HL-60 (cell line): ENCODE results near the gene SCPEP1.

ENCODE experiments used
- DNase-seq, 2 experiments: peaks; one replicate each; pipeline ENCODE4 v3.0.0-alpha.2; 2010 to 2020; ENCODE audit warnings: low read depth in 1 of 2, low spot score in 1 of 2
- H3K27ac ChIP-seq: fragments of 250-450 bp; sonication (Bioruptor Pico); replicated peaks from 2 replicates; pipeline ENCODE4 v1.5.1; 2020; ENCODE audit warnings: mild to moderate bottlenecking, moderate library complexity
- H3K27me3 ChIP-seq: fragments of 250-450 bp; sonication (Bioruptor Pico); 2 replicates; pipeline ENCODE4 v1.5.1; 2021; ENCODE audit warnings: mild to moderate bottlenecking, moderate library complexity; ENCODE audit not compliant: insufficient read depth, poor library complexity, severe bottlenecking
- H3K4me3 ChIP-seq: replicated peaks from 2 replicates; pipeline ENCODE4 v1.5.1; 2011; ENCODE audit warnings: mild to moderate bottlenecking, control low read depth, low read length; ENCODE audit not compliant: insufficient read depth
- CTCF ChIP-seq: IDR thresholded peaks from one replicate; pipeline ENCODE4 v1.5.1; 2011; ENCODE audit warnings: low read length, control low read depth, inconsistent platforms; ENCODE audit not compliant: insufficient read depth
- GABPA ChIP-seq: IDR thresholded peaks from 2 replicates; pipeline ENCODE4 v1.6.1; 2012; ENCODE audit warnings: low read depth
- POLR2AphosphoS5 ChIP-seq: IDR thresholded peaks from 2 replicates; pipeline ENCODE4 v1.6.1; 2012; ENCODE audit warnings: low read depth
- REST ChIP-seq: IDR thresholded peaks from 2 replicates; pipeline ENCODE4 v1.6.1; 2012; ENCODE audit warnings: low read depth; ENCODE audit not compliant: insufficient replicate concordance
- SPI1 ChIP-seq: IDR thresholded peaks from 2 replicates; pipeline ENCODE4 v1.6.1; 2012; ENCODE audit warnings: low read depth, mild to moderate bottlenecking, borderline replicate concordance

The SCPEP1 gene

GRCh38 chr17:56995766-56996165 is 17.8 kb downstream of the SCPEP1 start:
- no peak for DNase-seq
- TF ChIP-seq GABPA (no peak), REST (no peak), SPI1 (no peak), CTCF (no peak), POLR2AphosphoS5 (no peak)

GRCh38 chr17:56997313-56997712 is 19.4 kb downstream of the SCPEP1 start:
- H3K27ac ChIP-seq = no peak overlapping the region
- DNase-seq = no peak
- H3K4me3 ChIP-seq = no peak overlapping the region
- TF ChIP-seq GABPA (no peak), REST (no peak), CTCF (no peak), POLR2AphosphoS5 (no peak), SPI1 (no peak)
- no peaks in the 10 kb centered on the region for H3K27me3 ChIP-seq

More at GRCh38 chr17:56995766-56996165, 17.8 kb downstream of the SCPEP1 start:
- Histone ChIP-seq H3K27ac (no peak overlapping the region), H3K4me3 (no peak overlapping the region), H3K27me3 (no peaks in the 10 kb centered on the region)

- no peaks in the 10 kb centered on the region for H3K27me3 ChIP-seq
- no peak overlapping the region for H3K4me3 ChIP-seq
- TF ChIP-seq CTCF (no peak), GABPA (no peak), SPI1 (no peak), POLR2AphosphoS5 (no peak), REST (no peak)
- DNase-seq = no peak
- H3K27ac ChIP-seq = no peak overlapping the region
Observed at GRCh38 chr17:57001541-57001940, 23.6 kb downstream of the SCPEP1 start.
